Peyer's patch (tissue), 4 donors: Measurements from ENCODE around the gene CRACDL. TPM values are rescaled to one million over a fixed set of nuclear protein-coding genes. Genes with fewer than 3 reads are reported as not detected.

Experiments
- DNase-seq, 3 donors: peaks; one replicate each; pipeline ENCODE4 v3.0.0-alpha.2; 2017 to 2019
- H3K27ac ChIP-seq, 4 donors: fragments of 200-600 bp; sonication (generic); one replicate each; pipeline ENCODE4 v1.5.1; 2016 to 2019
- H3K27me3 ChIP-seq, 2 donors: fragments of 200-600 bp; sonication (generic); one replicate each; pipeline ENCODE4 v1.5.1; 2019
- H3K36me3 ChIP-seq, 3 donors: fragments of 200-600 bp; sonication (generic); one replicate each; pipeline ENCODE4 v1.5.1; 2016 to 2019
- H3K4me1 ChIP-seq, 4 donors: fragments of 200-600 bp; sonication (generic); one replicate each; pipeline ENCODE4 v1.5.1; 2016 to 2019
- H3K4me3 ChIP-seq, 4 donors: fragments of 200-600 bp; sonication (generic); 1 replicate in 3 of 4; 2 replicates in 1 of 4; pipeline ENCODE4 v1.5.1; 2016 to 2019; ENCODE audit warnings: mild to moderate bottlenecking in 1 of 4
- H3K9me3 ChIP-seq, 4 donors: fragments of 200-600 bp; sonication (generic); one replicate each; pipeline ENCODE4 v1.5.1; 2016 to 2019; ENCODE audit warnings: mild to moderate bottlenecking in 1 of 4
- POLR2A ChIP-seq, 2 donors: fragments of 450-650 bp; IDR thresholded peaks; one replicate each; pipeline ENCODE4 v1.5.1; 2017; ENCODE audit warnings: antibody characterized with exemption in 2 of 2, mild to moderate bottlenecking in 2 of 2, moderate library complexity in 2 of 2
- total RNA-seq, 4 donors: library from RNA; depleted of rRNA; stranded (reverse); fragments of >200 nt; gene quantifications; one replicate each; pipeline ENCODE4 v1.1.0, GENCODE V29; 2016
- TF ChIP-seq, protein P1 (sequence below), 6 experiments: fragments of 450-650 bp in 4 of 6; fragments of 200-600 bp in 2 of 6; sonication (generic) in 1 of 6; IDR thresholded peaks; one replicate each; pipeline ENCODE4 v1.5.1; 2017 to 2019; ENCODE audit warnings: antibody characterized with exemption in 6 of 6, mild to moderate bottlenecking in 3 of 6, moderate library complexity in 1 of 6

Gene CRACDL
- total RNA-seq, 4 donors from 2014 or later: 3.3 to 36.5 (median 10.2) TPM

DNA sequence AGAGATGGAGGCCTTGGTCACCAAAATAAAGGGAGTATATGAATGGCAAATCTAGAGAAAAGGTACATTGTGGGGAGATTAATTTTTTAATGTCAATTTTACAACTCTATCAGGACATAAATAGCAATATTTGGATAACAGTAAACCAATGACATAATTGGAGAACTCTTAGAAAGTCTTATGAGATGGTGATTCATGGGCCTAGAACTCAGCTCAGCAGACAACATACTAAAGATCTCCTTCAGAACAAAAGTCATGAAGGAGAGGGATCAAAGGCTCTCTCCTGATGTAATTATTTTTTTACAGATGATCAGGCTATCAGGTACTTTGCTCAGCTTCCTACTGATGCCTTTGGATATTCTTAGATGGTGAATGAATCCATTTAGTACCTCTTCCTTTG is 90.0 kb downstream of the CRACDL start:
- H3K4me3 ChIP-seq: no peak overlapping the region
- TF ChIP-seq, protein P1, sequence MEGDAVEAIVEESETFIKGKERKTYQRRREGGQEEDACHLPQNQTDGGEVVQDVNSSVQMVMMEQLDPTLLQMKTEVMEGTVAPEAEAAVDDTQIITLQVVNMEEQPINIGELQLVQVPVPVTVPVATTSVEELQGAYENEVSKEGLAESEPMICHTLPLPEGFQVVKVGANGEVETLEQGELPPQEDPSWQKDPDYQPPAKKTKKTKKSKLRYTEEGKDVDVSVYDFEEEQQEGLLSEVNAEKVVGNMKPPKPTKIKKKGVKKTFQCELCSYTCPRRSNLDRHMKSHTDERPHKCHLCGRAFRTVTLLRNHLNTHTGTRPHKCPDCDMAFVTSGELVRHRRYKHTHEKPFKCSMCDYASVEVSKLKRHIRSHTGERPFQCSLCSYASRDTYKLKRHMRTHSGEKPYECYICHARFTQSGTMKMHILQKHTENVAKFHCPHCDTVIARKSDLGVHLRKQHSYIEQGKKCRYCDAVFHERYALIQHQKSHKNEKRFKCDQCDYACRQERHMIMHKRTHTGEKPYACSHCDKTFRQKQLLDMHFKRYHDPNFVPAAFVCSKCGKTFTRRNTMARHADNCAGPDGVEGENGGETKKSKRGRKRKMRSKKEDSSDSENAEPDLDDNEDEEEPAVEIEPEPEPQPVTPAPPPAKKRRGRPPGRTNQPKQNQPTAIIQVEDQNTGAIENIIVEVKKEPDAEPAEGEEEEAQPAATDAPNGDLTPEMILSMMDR (IDR thresholded peaks at IDR 0.05): no peak
- TF ChIP-seq POLR2A (IDR thresholded peaks at IDR 0.05): no peak
- H3K27me3 ChIP-seq: no peaks in the 10 kb centered on the region
- no peaks in the 10 kb centered on the region for H3K4me1 ChIP-seq
- no peak overlapping the region for H3K27ac ChIP-seq
- H3K36me3 ChIP-seq: no peaks in the 10 kb centered on the region
- no peaks in the 10 kb centered on the region for H3K9me3 ChIP-seq
- no peak for DNase-seq

DNA sequence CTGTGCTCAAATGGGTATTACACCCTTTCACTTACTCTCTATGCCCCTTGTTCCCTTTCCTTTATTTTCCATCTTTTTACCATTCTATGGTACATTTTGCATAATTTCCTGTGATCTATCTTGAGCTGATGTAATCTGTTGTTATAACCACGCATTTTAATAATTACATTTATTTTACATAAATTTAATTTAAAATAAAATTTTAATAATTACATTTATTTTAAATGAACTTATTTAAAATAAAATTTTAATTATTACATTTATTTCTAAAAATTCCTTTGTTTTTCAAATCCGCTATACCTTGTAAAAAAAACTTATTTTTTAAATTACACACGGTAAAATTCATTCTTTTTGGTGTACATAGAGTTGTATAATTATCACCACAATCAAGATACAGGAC is 93.9 kb downstream of the CRACDL start:
- no peaks in the 10 kb centered on the region for H3K27me3 ChIP-seq
- no peaks in the 10 kb centered on the region for H3K4me1 ChIP-seq
- TF ChIP-seq, protein P1 (IDR thresholded peaks at IDR 0.05): no peak
- no peak for TF ChIP-seq POLR2A (IDR thresholded peaks at IDR 0.05)
- DNase-seq: no peak
- no peak overlapping the region for H3K27ac ChIP-seq
- no peaks in the 10 kb centered on the region for H3K9me3 ChIP-seq
- no peak overlapping the region for H3K4me3 ChIP-seq
- H3K36me3 ChIP-seq: no peaks in the 10 kb centered on the region

DNA sequence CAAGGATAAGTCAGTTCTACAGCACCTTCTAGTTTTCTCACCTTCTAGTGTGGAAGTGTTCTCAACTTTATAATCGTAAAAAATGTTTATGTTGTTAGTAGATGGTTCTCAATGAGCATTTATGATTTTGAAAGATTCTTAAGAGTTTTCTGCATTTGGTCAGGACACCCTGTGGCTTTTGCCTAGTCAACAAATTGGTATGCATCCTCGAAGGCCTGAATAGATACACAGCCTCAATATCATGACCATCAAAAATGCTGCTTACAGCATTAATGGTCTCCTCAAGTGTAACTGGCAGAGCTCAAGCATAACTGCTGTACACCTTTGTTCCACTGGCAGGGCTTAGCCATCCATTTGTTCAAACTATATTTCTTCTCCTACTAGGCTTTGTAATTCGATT is 96.7 kb downstream of the CRACDL start:
- TF ChIP-seq, protein P1 (IDR thresholded peaks at IDR 0.05): no peak
- no peak for TF ChIP-seq POLR2A (IDR thresholded peaks at IDR 0.05)
- no peak overlapping the region for H3K4me3 ChIP-seq
- H3K9me3 ChIP-seq: no peaks in the 10 kb centered on the region
- no peaks in the 10 kb centered on the region for H3K27me3 ChIP-seq
- no peak overlapping the region for H3K27ac ChIP-seq
- no peaks in the 10 kb centered on the region for H3K36me3 ChIP-seq
- no peak for DNase-seq
- H3K4me1 ChIP-seq: no peaks in the 10 kb centered on the region

GRCh38 chr2:98835831-98836385 is 100.1 kb downstream of the CRACDL start:
- Histone ChIP-seq H3K4me1 (no peaks in the 10 kb centered on the region), H3K9me3 (no peaks in the 10 kb centered on the region), H3K27me3 (no peaks in the 10 kb centered on the region), H3K36me3 (no peaks in the 10 kb centered on the region), H3K4me3 (no peak overlapping the region), H3K27ac (peak overlapping the region in 3 of 4 donors; percentile 10 to 49 (median 33))
- peak in 2 of 3 donors; percentile 32 to 63 for DNase-seq
- TF ChIP-seq, protein P1 (IDR thresholded peaks at IDR 0.05): no peak
- TF ChIP-seq POLR2A (IDR thresholded peaks at IDR 0.05): no peak

DNA sequence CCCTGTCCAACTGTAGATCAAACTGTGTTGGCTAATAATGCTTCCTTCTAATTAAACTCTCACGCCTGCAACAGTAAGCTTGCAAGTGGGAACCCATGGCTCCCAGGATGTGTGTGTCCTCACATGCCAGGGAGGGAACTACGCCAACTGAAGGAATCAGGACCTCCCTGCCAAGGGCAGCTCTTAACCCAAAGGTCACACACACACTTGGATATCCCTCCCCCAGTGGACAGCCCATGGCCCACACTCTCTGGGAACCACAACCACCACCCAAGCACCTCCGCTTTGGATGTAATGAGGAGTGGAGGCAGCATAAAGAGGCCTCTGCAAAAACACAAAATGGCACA is 102.1 kb downstream of the CRACDL start:
- no peak overlapping the region for H3K4me3 ChIP-seq
- H3K27ac ChIP-seq: peak overlapping the region in 1 of 4 donors; percentile 40
- no peak for DNase-seq
- H3K36me3 ChIP-seq: no peaks in the 10 kb centered on the region
- no peaks in the 10 kb centered on the region for H3K27me3 ChIP-seq
- H3K4me1 ChIP-seq: no peaks in the 10 kb centered on the region
- TF ChIP-seq POLR2A (IDR thresholded peaks at IDR 0.05): no peak
- TF ChIP-seq, protein P1 (IDR thresholded peaks at IDR 0.05): no peak
- no peaks in the 10 kb centered on the region for H3K9me3 ChIP-seq
